NCI-H2081 treated with DMSO at 0.1 percent for 48 hours (cell line): ENCODE results near the gene RNF115.

Source experiments
- DNase-seq: peaks from one replicate; lab custom pipeline; 2025; lab: John Stamatoyannopoulos, UW

Gene RNF115

DNA sequence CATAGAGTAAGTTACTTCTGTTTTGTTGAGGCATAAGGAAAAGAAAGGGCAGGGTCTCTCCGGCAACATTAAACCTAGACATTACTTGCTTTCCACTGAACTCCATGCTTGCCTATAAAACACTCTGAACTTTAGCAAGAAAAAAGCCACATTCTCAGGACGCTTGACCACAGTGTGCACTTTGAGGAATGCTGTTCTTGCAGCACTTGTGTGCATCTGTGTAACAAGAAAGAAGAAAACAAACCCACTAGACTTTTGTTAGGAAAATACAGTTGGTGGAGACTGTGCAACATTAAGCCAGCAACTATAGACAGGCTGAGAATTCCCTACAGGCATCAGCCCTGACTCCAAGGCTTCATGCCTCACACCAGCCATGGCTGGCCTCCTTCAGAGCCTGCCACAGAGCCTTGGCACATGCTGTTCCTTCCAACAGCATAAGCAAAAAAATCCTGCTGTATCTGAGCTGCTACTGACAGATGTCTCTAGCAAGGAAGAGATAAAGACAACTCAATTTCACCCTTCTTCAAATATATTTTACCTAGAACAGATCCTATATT lies 122.5 kb downstream of the RNF115 start:
- DNase-seq: no peak

DNA sequence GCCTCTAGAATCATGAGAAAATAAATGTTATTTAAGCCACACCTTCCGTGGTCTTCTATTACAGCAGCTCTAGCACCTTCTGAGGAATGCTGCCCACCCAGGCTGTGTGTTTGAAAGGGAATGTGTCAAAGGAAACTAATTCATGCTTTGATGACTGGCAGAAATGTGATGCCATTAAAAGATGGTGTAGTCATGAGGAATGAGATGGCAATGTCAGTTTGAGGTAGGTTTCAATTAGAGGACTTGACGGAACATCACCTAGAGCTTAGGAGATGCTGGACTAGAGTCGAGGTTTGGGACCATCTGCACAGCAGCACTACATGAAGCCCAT lies 127.3 kb downstream of the RNF115 start:
- DNase-seq: no peak

GRCh38 chr1:145695821-145696629 lies 127.9 kb downstream of the RNF115 start:
- DNase-seq: no peak

GRCh38 chr1:145692785-145693443 lies 131.0 kb downstream of the RNF115 start:
- no peak for DNase-seq

- DNase-seq: no peak
These were observed 133.0 kb downstream of the RNF115 start for GRCh38 chr1:145690587-145691558.

DNA sequence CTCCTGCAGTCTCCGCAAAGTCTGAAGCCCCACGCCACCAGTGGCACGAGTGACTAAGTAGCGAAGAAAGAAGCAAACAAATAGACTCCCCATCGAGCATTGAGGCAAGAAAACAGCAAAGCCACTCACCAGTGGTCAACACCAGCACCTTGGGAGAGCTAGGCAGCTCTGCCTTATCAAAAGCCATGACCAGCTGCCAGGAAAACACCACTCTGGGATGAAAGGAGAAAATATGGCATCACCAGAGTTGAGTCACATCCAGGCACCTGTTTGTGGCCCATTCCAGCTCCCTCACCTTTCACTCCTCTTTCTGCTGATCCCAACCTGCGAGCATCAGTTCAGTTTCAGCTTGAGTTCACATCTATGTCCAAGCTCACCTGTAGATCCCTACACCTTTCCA lies 134.0 kb downstream of the RNF115 start:
- no peak for DNase-seq

DNA sequence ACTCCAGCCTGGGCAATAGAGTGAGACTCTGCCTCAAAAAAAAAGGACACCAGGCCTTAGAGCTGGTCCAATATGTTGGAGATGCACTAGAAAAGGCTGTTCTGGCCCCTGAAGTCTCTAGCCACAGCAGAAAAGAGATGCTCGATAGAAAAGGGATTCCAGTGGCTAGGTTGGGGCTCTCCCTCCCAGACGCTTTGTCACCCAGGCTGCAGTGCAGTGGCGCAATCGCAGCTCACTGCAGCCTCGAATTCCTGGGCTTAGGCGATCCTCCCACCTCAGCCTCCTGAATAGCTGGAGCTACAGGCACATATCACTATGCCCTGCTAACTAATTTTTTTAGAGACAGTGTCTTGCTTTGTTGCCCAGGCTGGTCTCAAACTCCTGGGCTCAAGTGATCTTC lies 135.0 kb downstream of the RNF115 start:
- no peak for DNase-seq
